Measurements from ENCODE around the gene NPIPB2. TPM values are rescaled to one million over a fixed set of nuclear protein-coding genes. Genes with fewer than 3 reads are reported as not detected.

Gene NPIPB2
- total RNA-seq, 1 donor from 2014 or later = 11.0 TPM

- intact Hi-C loops (cut with micrococcal nuclease) = no loop called here
Observed at GRCh38 chr16:11907160-11907970, 34.5 kb downstream of the NPIPB2 start.

GRCh38 chr16:11903906-11904305 is 37.9 kb downstream of the NPIPB2 start:
- intact Hi-C loops (cut with micrococcal nuclease) = no loop called here

GRCh38 chr16:11901091-11901490 is 40.8 kb downstream of the NPIPB2 start:
- intact Hi-C loops (cut with micrococcal nuclease) = no loop called here

GRCh38 chr16:11896486-11897176 is 45.2 kb downstream of the NPIPB2 start:
- intact Hi-C loops (cut with micrococcal nuclease) = no loop called here

GRCh38 chr16:11893571-11893970 is 48.3 kb downstream of the NPIPB2 start:
- intact Hi-C loops (cut with micrococcal nuclease) = no loop called here

GRCh38 chr16:11892761-11893160 is 49.1 kb downstream of the NPIPB2 start:
- intact Hi-C loops (cut with micrococcal nuclease) = no loop called here

- intact Hi-C loops (cut with micrococcal nuclease) = no loop called here
Observed at GRCh38 chr16:11890231-11890965, 51.4 kb downstream of the NPIPB2 start.

- intact Hi-C loops (cut with micrococcal nuclease) = no loop called here
Observed at GRCh38 chr16:11886881-11887280, 55.0 kb downstream of the NPIPB2 start.

GRCh38 chr16:11884035-11884434 is 57.8 kb downstream of the NPIPB2 start:
- intact Hi-C loops (cut with micrococcal nuclease) = no loop called here

GRCh38 chr16:11880007-11880406 is 61.8 kb downstream of the NPIPB2 start:
- intact Hi-C loops (cut with micrococcal nuclease) = no loop called here

- intact Hi-C loops (cut with micrococcal nuclease) = no loop called here
Observed at GRCh38 chr16:11877374-11877773, 64.5 kb downstream of the NPIPB2 start.

Other genes with a start within 250 kb of the NPIPB2 start
- 55.3 and 59.4 TPM in 2 replicates for gene TXNDC11, start 199.2 kb downstream of the NPIPB2 start, total RNA-seq
- gene ZC3H7A, start 144.8 kb downstream of the NPIPB2 start, total RNA-seq = 89.4 and 89.8 TPM in 2 replicates
- 193 and 196 TPM in 2 replicates for gene RSL1D1, start 90.5 kb downstream of the NPIPB2 start, total RNA-seq
- 121 and 123 TPM in 2 replicates for gene GSPT1, start 26.1 kb downstream of the NPIPB2 start, total RNA-seq
- gene TNFRSF17, start 23.2 kb upstream of the NPIPB2 start, total RNA-seq = not detected in 2 replicates
- gene SNX29, start 34.7 kb upstream of the NPIPB2 start, total RNA-seq = 28.8 and 29.9 TPM in 2 replicates